IMR-90 (cell line): ENCODE results near the gene CNTLN. TPM values are rescaled to one million over a fixed set of nuclear protein-coding genes. Genes with fewer than 3 reads are reported as not detected.

ENCODE experiments used
- ATAC-seq: fragments of 200-7000 bp; cut with Tn5 transposase; 2 replicates; pipeline ENCODE4 v1.9.1; 2020; ENCODE audit warnings: low read depth, mild to moderate bottlenecking, moderate library complexity
- BruUV-seq: library from RNA; stranded (reverse); fragments of 400-500 nt; replicated peaks from 2 replicates; lab custom pipeline; 2021; lab: Mats Ljungman, UMichigan
- CTCF ChIA-PET: fragments of 300-600 bp; formaldehyde crosslinking; extraction: SDS; loops from one replicate; lab custom pipeline; 2021; ENCODE audit warnings: antibody characterized with exemption; lab: Yijun Ruan, JAX
- POLR2A ChIA-PET: fragments of 300-600 bp; sonication (Branson Sonifier 250); formaldehyde crosslinking; loops from one replicate; lab custom pipeline; 2022; ENCODE audit warnings: antibody characterized with exemption; ENCODE audit not compliant: unreplicated experiment; lab: Charles Lee
- DNase-seq: peaks from one replicate; pipeline ENCODE4 v3.0.0; 2013
- H2AFZ ChIP-seq: replicated peaks from 2 replicates; pipeline ENCODE3; 2013; ENCODE audit warnings: low read length, mild to moderate bottlenecking; ENCODE audit not compliant: poor library complexity
- H2AK5ac ChIP-seq: 2 replicates; pipeline ENCODE4 v1.6.1; 2013; ENCODE audit warnings: low read depth, low read length, inconsistent platforms
- H2AK9ac ChIP-seq: replicated peaks from 2 replicates; pipeline ENCODE3; 2013; ENCODE audit warnings: mild to moderate bottlenecking, low read depth, low read length, moderate library complexity; ENCODE audit not compliant: poor library complexity
- H2BK120ac ChIP-seq: 2 replicates; pipeline ENCODE4 v1.6.1; 2013; ENCODE audit warnings: low read depth, low read length, inconsistent platforms
- H2BK15ac ChIP-seq: 3 replicates; pipeline ENCODE4 v1.6.1; 2013; ENCODE audit warnings: low read depth, low read length, inconsistent platforms
- H2BK20ac ChIP-seq: 2 replicates; pipeline ENCODE4 v1.6.1; 2013; ENCODE audit warnings: low read depth, mild to moderate bottlenecking, inconsistent platforms, low read length, moderate library complexity
- H2BK5ac ChIP-seq: 2 replicates; pipeline ENCODE4 v1.6.1; 2013; ENCODE audit warnings: mild to moderate bottlenecking, low read depth, low read length, inconsistent platforms; ENCODE audit not compliant: poor library complexity, severe bottlenecking
- H3K14ac ChIP-seq: replicated peaks from 2 replicates; pipeline ENCODE4 v1.6.1; 2013; ENCODE audit warnings: low read depth, low read length, inconsistent platforms
- H3K18ac ChIP-seq: 2 replicates; pipeline ENCODE4 v1.6.1; 2013; ENCODE audit warnings: low read depth, low read length, control low read depth
- H3K23ac ChIP-seq: 2 replicates; pipeline ENCODE4 v1.6.1; 2013; ENCODE audit warnings: low read depth, low read length, inconsistent platforms
- H3K27ac ChIP-seq: 2 replicates; pipeline ENCODE4 v1.5.1; 2013; ENCODE audit warnings: mild to moderate bottlenecking, control low read depth, low read length; ENCODE audit not compliant: insufficient read depth
- H3K27me3 ChIP-seq: 2 replicates; pipeline ENCODE4 v1.6.1; 2013; ENCODE audit warnings: low read length; ENCODE audit not compliant: control insufficient read depth, insufficient read depth
- H3K36me3 ChIP-seq: 2 replicates; pipeline ENCODE4 v1.6.1; 2013; ENCODE audit warnings: low read length, mixed read lengths; ENCODE audit not compliant: control insufficient read depth, insufficient read depth
- H3K4ac ChIP-seq: 2 replicates; pipeline ENCODE4 v1.6.1; 2013; ENCODE audit warnings: low read depth, low read length, inconsistent platforms
- H3K4me1 ChIP-seq: 2 replicates; pipeline ENCODE4 v1.6.1; 2013; ENCODE audit warnings: low read length, mixed read lengths; ENCODE audit not compliant: control insufficient read depth, insufficient read depth
- H3K4me2 ChIP-seq: 2 replicates; pipeline ENCODE4 v1.6.1; 2013; ENCODE audit warnings: low read depth, mild to moderate bottlenecking, control low read depth, low read length, moderate library complexity
- H3K4me3 ChIP-seq: 2 replicates; pipeline ENCODE4 v1.5.1; 2013; ENCODE audit warnings: low read depth, mild to moderate bottlenecking, control low read depth, low read length, moderate library complexity; ENCODE audit not compliant: insufficient read depth
- H3K56ac ChIP-seq: 2 replicates; pipeline ENCODE4 v1.6.1; 2013; ENCODE audit warnings: low read length, inconsistent platforms; ENCODE audit not compliant: insufficient read depth; ENCODE audit errors: extremely low read depth
- H3K79me1 ChIP-seq, 2 experiments: 2 replicates each; pipeline ENCODE4 v1.6.1; 2013; ENCODE audit warnings: low read length in 2 of 2, inconsistent platforms in 1 of 2, low read depth in 1 of 2
- H3K9ac ChIP-seq: 2 replicates; pipeline ENCODE4 v1.6.1; 2013; ENCODE audit warnings: low read depth, low read length, control low read depth
- H3K9me1 ChIP-seq: 2 replicates; pipeline ENCODE4 v1.6.1; 2013; ENCODE audit warnings: low read length, inconsistent platforms; ENCODE audit not compliant: insufficient read depth
- H3K9me3 ChIP-seq: 2 replicates; pipeline ENCODE4 v1.6.1; 2013; ENCODE audit warnings: low read length; ENCODE audit not compliant: control insufficient read depth, insufficient read depth
- H4K20me1 ChIP-seq: 2 replicates; pipeline ENCODE4 v1.6.1; 2013; ENCODE audit warnings: low read length, inconsistent platforms; ENCODE audit not compliant: insufficient read depth
- H4K5ac ChIP-seq: 2 replicates; pipeline ENCODE4 v1.6.1; 2013; ENCODE audit warnings: mild to moderate bottlenecking, low read depth, low read length, control low read depth
- H4K8ac ChIP-seq, 2 experiments: 2 replicates each; pipeline ENCODE4 v1.6.1; 2013; ENCODE audit warnings: low read depth in 2 of 2, low read length in 2 of 2, control low read depth in 1 of 2, inconsistent platforms in 1 of 2
- H4K91ac ChIP-seq: 2 replicates; pipeline ENCODE4 v1.6.1; 2013; ENCODE audit warnings: low read depth, low read length, inconsistent platforms; ENCODE audit not compliant: insufficient read depth
- MAZ ChIP-seq: IDR thresholded peaks from 2 replicates; pipeline ENCODE4 v1.6.1; 2012; ENCODE audit warnings: low read depth, mild to moderate bottlenecking, low read length, improper control_type of control experiment, moderate library complexity, borderline replicate concordance
- POLR2A ChIP-seq: IDR thresholded peaks from 2 replicates; pipeline ENCODE4 v1.6.1; 2012; ENCODE audit warnings: mild to moderate bottlenecking, low read depth, low read length
- RAD21 ChIP-seq: IDR thresholded peaks from 2 replicates; pipeline ENCODE4 v1.6.1; 2012; ENCODE audit warnings: low read length, improper control_type of control experiment
- SMC3 ChIP-seq: fragments of 150-350 bp; IDR thresholded peaks from 2 replicates; pipeline ENCODE4 v1.6.1; 2016; ENCODE audit warnings: low read depth, mild to moderate bottlenecking, antibody characterized with exemption, low read length, moderate library complexity
- WGBS, 2 experiments: methylation state at CpG; one replicate each; pipeline versions ENCODE4 v1.1.5 to v1.1.7; 2013; ENCODE audit warnings: missing lambda C conversion rate in 2 of 2; ENCODE audit not compliant: insufficient read length in 1 of 2; ENCODE audit errors: extremely low coverage in 2 of 2; 5-methylcytosine and 5-hydroxymethylcytosine counted together
- dilution Hi-C: fragments of 300-500 bp; cut with HindIII; formaldehyde crosslinking; loops from one replicate; pipeline ENCODE4 v1.14.3; 2018; ENCODE audit warnings: low sequenced_read_pairs; ENCODE audit not compliant: unreplicated experiment
- in situ Hi-C: fragments of 300-500 bp; cut with MboI; formaldehyde crosslinking; loops from 3 replicates; pipeline ENCODE4 v1.14.3; 2019; ENCODE audit warnings: low sequenced_read_pairs, inconsistent platforms, mixed read lengths
- intact Hi-C: fragments of 100-400 bp; cut with micrococcal nuclease; formaldehyde crosslinking; loops from 2 replicates; pipeline ENCODE4 v1.10.0; 2022
- polyA plus RNA-seq, 3 experiments: library from polyadenylated mRNA; depleted of rRNA; stranded (reverse); fragments of >200 nt; gene quantifications; 2 replicates each; pipeline ENCODE4 v1.2.3, GENCODE V29; 2012; ENCODE audit warnings: low replicate concordance in 1 of 3
- total RNA-seq: library from RNA; depleted of rRNA; stranded (reverse); fragments of >200 nt; gene quantifications from 2 replicates; pipeline ENCODE4 v1.2.3, GENCODE V29; 2012
- TF ChIP-seq, protein P1 (sequence below): conservative IDR thresholded peaks from 2 replicates; pipeline ENCODE4 v1.5.1; 2012; ENCODE audit warnings: mild to moderate bottlenecking, low read depth, low read length, improper control_type of control experiment
- TF ChIP-seq, protein P2 (sequence below): fragments of 150-350 bp; IDR thresholded peaks from 2 replicates; pipeline ENCODE4 v1.6.1; 2016; ENCODE audit warnings: low read depth, mild to moderate bottlenecking, low read length, moderate library complexity, borderline replicate concordance

CNTLN gene
- total and polyA plus RNA-seq, 2 of the 4 experiments (the other 2 are of a cell fraction): 3.8 to 5.9 TPM

DNA sequence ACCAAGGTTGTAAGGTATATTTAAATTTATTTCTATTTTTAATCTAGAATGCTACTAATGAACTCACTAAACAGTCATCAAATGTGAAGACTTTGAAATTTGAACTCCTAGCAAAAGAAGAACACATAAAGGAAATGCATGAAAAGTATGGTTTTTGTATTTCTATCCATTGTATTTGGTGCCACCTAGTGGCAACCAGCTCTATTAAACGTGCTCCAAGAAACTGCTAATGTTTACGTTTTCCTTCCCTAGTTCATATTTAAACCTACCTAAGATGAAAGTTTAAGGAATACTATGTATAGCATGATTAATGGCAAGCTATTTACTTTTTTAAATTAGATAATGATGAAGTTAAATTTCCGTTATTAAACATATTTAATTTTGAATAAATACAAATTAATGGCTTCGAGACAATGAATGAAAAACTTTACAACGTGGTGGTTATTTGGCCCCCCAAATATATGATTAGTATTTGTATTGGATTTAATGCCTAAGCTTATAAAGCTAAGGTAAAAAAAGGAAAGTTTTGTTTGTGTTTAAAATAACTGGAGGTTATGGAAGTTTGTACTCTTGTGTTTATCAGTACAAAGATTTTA, 328.1 kb downstream of the CNTLN start:
- H2AK5ac ChIP-seq: no peak overlapping the region
- ChIA-PET CTCF (interaction anchor here (0.6 to 1.0 kb wide), 2 partner anchors 244 to 348 kb away, joined by 3 to 6 read pairs; no protein-coding TSS in a partner anchor), POLR2A (no interaction called here)
- no peaks in the 10 kb centered on the region for H3K4me1 ChIP-seq
- no peak overlapping the region for H2BK5ac ChIP-seq
- no peak overlapping the region for H2AFZ ChIP-seq
- no peak overlapping the region for H2BK20ac ChIP-seq
- no peak overlapping the region for H3K4me3 ChIP-seq
- no peaks in the 10 kb centered on the region for H3K9me1 ChIP-seq
- H3K9me3 ChIP-seq: no peaks in the 10 kb centered on the region
- no peak overlapping the region for H3K4ac ChIP-seq
- no peak overlapping the region for H3K18ac ChIP-seq
- no peak overlapping the region for H2BK120ac ChIP-seq
- no peak overlapping the region for H3K56ac ChIP-seq
- DNase-seq (peak; percentile 78), ATAC-seq (peak; percentile 82)
- H3K14ac ChIP-seq: no peak overlapping the region
- dilution Hi-C loops (no loop called here), in situ Hi-C loops (loop anchor here (25.0 kb wide), 3 partner anchors 351 to 976 kb away; no protein-coding TSS in a partner anchor), intact Hi-C loops (loop anchor here (1.0 to 10.0 kb wide), 6 partner anchors 244 to 928 kb away; no protein-coding TSS in a partner anchor)
- H3K79me1 ChIP-seq: no peaks in the 10 kb centered on the region
- no peaks in the 10 kb centered on the region for H3K36me3 ChIP-seq
- no peak overlapping the region for H4K91ac ChIP-seq
- H3K9ac ChIP-seq: no peak overlapping the region
- no peaks in the 10 kb centered on the region for H4K20me1 ChIP-seq
- no peak overlapping the region for H2BK15ac ChIP-seq
- H3K23ac ChIP-seq: no peak overlapping the region
- no peak overlapping the region for H4K5ac ChIP-seq
- TF ChIP-seq SMC3 (peak; percentile 72), POLR2A (no peak), RAD21 (peak; percentile 87), MAZ (no peak)
- TF ChIP-seq, protein P1, sequence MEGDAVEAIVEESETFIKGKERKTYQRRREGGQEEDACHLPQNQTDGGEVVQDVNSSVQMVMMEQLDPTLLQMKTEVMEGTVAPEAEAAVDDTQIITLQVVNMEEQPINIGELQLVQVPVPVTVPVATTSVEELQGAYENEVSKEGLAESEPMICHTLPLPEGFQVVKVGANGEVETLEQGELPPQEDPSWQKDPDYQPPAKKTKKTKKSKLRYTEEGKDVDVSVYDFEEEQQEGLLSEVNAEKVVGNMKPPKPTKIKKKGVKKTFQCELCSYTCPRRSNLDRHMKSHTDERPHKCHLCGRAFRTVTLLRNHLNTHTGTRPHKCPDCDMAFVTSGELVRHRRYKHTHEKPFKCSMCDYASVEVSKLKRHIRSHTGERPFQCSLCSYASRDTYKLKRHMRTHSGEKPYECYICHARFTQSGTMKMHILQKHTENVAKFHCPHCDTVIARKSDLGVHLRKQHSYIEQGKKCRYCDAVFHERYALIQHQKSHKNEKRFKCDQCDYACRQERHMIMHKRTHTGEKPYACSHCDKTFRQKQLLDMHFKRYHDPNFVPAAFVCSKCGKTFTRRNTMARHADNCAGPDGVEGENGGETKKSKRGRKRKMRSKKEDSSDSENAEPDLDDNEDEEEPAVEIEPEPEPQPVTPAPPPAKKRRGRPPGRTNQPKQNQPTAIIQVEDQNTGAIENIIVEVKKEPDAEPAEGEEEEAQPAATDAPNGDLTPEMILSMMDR: peak; percentile 83
- TF ChIP-seq, protein P2, sequence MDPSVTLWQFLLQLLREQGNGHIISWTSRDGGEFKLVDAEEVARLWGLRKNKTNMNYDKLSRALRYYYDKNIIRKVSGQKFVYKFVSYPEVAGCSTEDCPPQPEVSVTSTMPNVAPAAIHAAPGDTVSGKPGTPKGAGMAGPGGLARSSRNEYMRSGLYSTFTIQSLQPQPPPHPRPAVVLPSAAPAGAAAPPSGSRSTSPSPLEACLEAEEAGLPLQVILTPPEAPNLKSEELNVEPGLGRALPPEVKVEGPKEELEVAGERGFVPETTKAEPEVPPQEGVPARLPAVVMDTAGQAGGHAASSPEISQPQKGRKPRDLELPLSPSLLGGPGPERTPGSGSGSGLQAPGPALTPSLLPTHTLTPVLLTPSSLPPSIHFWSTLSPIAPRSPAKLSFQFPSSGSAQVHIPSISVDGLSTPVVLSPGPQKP: no peak
- no peak overlapping the region for H2AK9ac ChIP-seq
- H3K27me3 ChIP-seq: no peaks in the 10 kb centered on the region
- BruUV-seq: no TSS peak
- H3K4me2 ChIP-seq: no peak overlapping the region
- H4K8ac ChIP-seq: no peak overlapping the region
- no CpG with 5 or more reads among the region's 5 CpGs for WGBS, 2 experiments
- no peak overlapping the region for H3K27ac ChIP-seq
